Mucosa of descending colon (tissue), 3 donors: ENCODE results near the gene CANT1. TPM values are rescaled to one million over a fixed set of nuclear protein-coding genes. Genes with fewer than 3 reads are reported as not detected.

Experiments used
- ATAC-seq: fragments of 200-7000 bp; cut with Tn5 transposase; one replicate; pipeline ENCODE4 v1.9.1; 2020; ENCODE audit warnings: mild to moderate bottlenecking, moderate library complexity
- DNase-seq, 3 donors: peaks; one replicate each; pipeline ENCODE4 v3.0.0-alpha.2; 2020
- H3K36me3 ChIP-seq: fragments of 200-600 bp; one replicate; pipeline ENCODE4 v1.8.0; 2021; ENCODE audit warnings: low read depth, mild to moderate bottlenecking
- H3K4me1 ChIP-seq: fragments of 200-600 bp; one replicate; pipeline ENCODE4 v1.8.0; 2021; ENCODE audit warnings: low read depth, mild to moderate bottlenecking
- H3K4me3 ChIP-seq: fragments of 200-600 bp; one replicate; pipeline ENCODE4 v1.8.0; 2021; ENCODE audit warnings: mild to moderate bottlenecking
- H3K9me3 ChIP-seq: fragments of 200-600 bp; one replicate; pipeline ENCODE4 v1.8.0; 2021; ENCODE audit warnings: mild to moderate bottlenecking
- CTCF ChIP-seq: fragments of 200-600 bp; IDR thresholded peaks from one replicate; pipeline ENCODE4 v1.8.0; 2022; ENCODE audit warnings: antibody characterized with exemption, mild to moderate bottlenecking
- intact Hi-C, 2 donors: fragments of 100-400 bp; cut with DNase I in 1 of 2; cut with micrococcal nuclease in 1 of 2; formaldehyde crosslinking; loops; one replicate each; pipeline versions ENCODE4 v1.11.0 to v1.11.1; 2022; cut with DNase I, micrococcal nuclease
- total RNA-seq, 3 donors: library from RNA; stranded (reverse); fragmentation: NEBNext Ultra II Directional in 2 of 3; extraction: Animal tissue kit (Norgen Biotek cat#: 25700) in 2 of 3; gene quantifications; one replicate each; pipeline versions ENCODE4 v1.2.1 to v1.2.4, GENCODE V29; 2021 to 2023
- donor health status: DM: no; HTN: no; CAD: no; lungs with moderate emphysema.
- donor health status: DM: no; HTN: no; CAD: no.
- donor health status: DM: no; HTN: yes; CAD: no.

Gene CANT1
- total RNA-seq, 3 donors from 2014 or later = 159 to 376 (median 242) TPM

GRCh38 chr17:79007504-79008381 is 1.8 kb downstream of the CANT1 start:
- ATAC-seq = peak; percentile 39
- no peak for TF ChIP-seq CTCF
- Histone ChIP-seq H3K36me3 (no peaks in the 10 kb centered on the region), H3K4me1 (peaks cover 38% of the 10 kb centered on the region), H3K4me3 (no peak overlapping the region), H3K9me3 (no peaks in the 10 kb centered on the region)
- intact Hi-C loops = no loop called here
- peak in 2 of 3 donors; percentile 69 to 81 for DNase-seq

GRCh38 chr17:79006794-79007503 is 2.6 kb downstream of the CANT1 start:
- Histone ChIP-seq H3K4me3 (no peak overlapping the region), H3K36me3 (no peaks in the 10 kb centered on the region), H3K4me1 (peaks cover 44% of the 10 kb centered on the region), H3K9me3 (no peaks in the 10 kb centered on the region)
- TF ChIP-seq CTCF = no peak
- DNase-seq (no peak), ATAC-seq (no peak)
- intact Hi-C loops = no loop called here

- ATAC-seq = peak; percentile 18
- peak in 2 of 3 donors; percentile 71 to 72 for DNase-seq
- intact Hi-C loops = no loop called here
Measured at GRCh38 chr17:79006046-79006445, 3.5 kb downstream of the CANT1 start.

GRCh38 chr17:79005063-79005861 is 4.3 kb downstream of the CANT1 start:
- no peak overlapping the region for H3K4me3 ChIP-seq
- intact Hi-C loops = no loop called here
- peak; percentile 81 for ATAC-seq

More at GRCh38 chr17:79006046-79006445, 3.5 kb downstream of the CANT1 start:
- no peaks in the 10 kb centered on the region for H3K36me3 ChIP-seq
- peaks cover 53% of the 10 kb centered on the region for H3K4me1 ChIP-seq
- no peaks in the 10 kb centered on the region for H3K9me3 ChIP-seq
- no peak for TF ChIP-seq CTCF
- H3K4me3 ChIP-seq = no peak overlapping the region

More at GRCh38 chr17:79005063-79005861, 4.3 kb downstream of the CANT1 start:
- no peaks in the 10 kb centered on the region for H3K9me3 ChIP-seq
- H3K36me3 ChIP-seq = no peaks in the 10 kb centered on the region
- no peak for TF ChIP-seq CTCF
- peaks cover 59% of the 10 kb centered on the region for H3K4me1 ChIP-seq
- DNase-seq = peak; percentile 88 to 91 (median 91)
